DMS153 (cell line): ENCODE data around the gene ZYG11B.
"Not testable (repeated sequence)": the region's sequence is repeated elsewhere in the genome, so short reads cannot be mapped to it uniquely, and the experiment has no call there.

Source experiments
- DNase-seq: peaks from one replicate; lab custom pipeline; 2025; lab: John Stamatoyannopoulos, UW

The ZYG11B gene

GRCh38 chr1:52726265-52727113, at the start of gene ZYG11B:
TSS of gene ZYG11B (plus strand) at chr1:52726453. CDS start at chr1:52726654, 201 bp downstream.
- DNase-seq: peak; percentile 51

- DNase-seq: no peak
Observed at GRCh38 chr1:52677076-52677806, 49.0 kb upstream of the ZYG11B start.

GRCh38 chr1:52679048-52679447, 47.2 kb upstream of the ZYG11B start:
- DNase-seq: no peak

DNA sequence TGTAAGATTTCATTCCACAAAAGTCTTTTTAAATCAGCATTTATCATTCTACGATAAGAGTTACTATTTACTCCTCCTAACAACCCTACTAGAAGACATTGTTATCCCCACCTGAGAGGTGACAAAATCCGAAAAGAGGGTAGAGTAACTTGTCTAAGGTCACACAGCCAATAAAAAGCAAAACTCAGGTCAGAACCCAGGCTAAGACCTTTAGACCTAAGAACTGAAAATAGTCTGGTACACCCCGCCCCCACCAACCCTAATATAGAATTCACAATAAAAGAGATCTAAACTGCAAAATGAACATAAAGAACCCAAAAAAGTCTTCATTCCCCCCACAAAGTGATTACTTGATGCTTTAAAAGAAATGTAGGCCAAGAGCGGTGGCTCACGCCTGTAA, 46.8 kb upstream of the ZYG11B start:
- no peak for DNase-seq

GRCh38 chr1:52680353-52680752, 45.9 kb upstream of the ZYG11B start:
- no peak for DNase-seq

GRCh38 chr1:52681136-52681535, 45.1 kb upstream of the ZYG11B start:
- DNase-seq: no peak

DNA sequence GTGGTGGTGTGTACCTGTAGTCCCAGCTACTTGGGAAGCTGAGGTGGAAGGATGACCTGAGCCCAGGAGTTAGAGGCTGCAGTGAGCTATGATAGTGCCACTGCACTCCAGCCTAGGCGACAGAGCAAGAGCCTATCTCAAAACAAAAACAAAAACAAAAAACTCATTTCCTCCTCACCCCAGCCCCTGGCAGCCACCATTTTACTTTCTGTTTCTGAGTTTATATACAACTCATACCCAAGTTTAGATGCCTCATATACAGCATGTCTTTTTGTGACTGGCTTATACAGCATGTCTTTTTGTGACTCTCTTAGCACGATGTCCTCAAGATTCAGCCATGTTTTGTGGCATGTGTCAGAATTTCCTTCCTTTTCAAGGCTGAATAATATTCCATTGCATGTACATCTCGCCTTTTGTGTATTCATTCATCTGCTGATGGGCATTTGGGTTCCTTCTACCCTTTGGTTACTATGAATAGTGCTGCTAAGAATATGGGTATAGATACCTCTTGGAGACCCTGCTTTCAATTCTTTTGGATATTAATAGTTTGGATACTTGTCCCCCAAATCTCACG, 42.8 kb upstream of the ZYG11B start:
- no peak for DNase-seq

DNA sequence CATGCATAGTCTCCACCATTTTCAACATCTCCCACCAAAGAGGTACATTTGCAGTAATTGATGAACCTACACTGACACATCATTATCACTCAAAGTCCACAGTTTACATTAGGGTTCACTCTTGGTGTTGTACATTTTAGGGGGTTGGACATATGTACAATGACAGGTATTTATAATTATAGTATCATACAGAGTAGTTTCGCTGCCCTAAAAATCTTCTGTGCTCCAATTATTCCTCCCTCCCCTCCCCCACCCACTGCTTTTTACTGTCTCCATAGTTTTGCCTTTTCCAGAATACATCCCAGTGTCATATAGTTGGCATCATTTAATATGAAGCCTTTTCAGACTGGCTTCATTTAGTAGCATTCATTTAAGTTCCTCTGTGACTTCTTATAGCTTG, 41.7 kb upstream of the ZYG11B start:
- DNase-seq: no peak

DNA sequence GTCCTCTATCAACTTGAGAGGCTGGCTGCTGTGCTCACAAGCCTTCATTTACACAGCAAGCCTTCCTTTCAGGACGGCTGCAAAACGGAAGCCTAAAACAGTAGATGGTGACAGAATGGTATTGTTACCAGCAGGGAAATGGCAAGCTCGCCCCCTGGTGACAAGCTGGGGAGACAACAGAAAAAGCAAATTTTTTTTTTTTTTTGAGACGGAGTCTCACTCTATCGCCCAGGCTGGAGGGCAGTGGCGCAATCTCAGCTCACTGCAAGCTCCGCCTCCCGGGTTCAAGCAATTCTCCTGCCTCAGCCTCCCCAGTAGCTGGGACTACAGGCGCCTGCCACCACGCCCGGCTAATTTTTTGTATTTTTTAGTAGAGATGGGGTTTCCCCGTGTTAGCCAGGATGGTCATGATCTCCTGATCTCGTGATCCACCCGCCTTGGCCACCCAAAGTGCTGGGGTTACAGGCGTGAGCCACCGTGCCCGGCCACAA, 39.9 kb upstream of the ZYG11B start:
- DNase-seq: peak; percentile 48

GRCh38 chr1:52686830-52687229, 39.4 kb upstream of the ZYG11B start:
- no peak for DNase-seq

- DNase-seq: no peak
Observed at GRCh38 chr1:52691821-52692220, 34.4 kb upstream of the ZYG11B start.

- no peak for DNase-seq
Observed at GRCh38 chr1:52692697-52693096, 33.6 kb upstream of the ZYG11B start.

DNA sequence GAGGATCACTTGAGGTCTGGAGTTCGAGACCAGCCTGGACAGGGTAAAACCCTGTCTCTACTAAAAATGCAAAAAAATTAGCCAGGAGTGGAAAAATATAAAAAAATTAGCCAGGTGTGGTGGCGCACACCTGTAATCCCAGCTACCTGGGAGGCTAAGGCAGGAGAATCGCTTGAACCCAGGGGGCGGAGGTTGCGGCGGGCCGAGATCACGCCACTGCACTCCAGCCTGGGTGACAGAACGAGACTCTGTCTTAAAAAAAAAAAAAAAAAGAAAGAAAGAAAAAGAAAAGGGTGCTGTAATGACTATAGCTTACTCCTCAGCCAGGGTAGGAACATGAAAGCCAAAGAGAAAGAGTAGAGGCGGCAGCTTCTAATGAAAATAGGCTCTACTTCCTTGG, 32.9 kb upstream of the ZYG11B start:
- DNase-seq: not testable (repeated sequence)

GRCh38 chr1:52693843-52694242, 32.4 kb upstream of the ZYG11B start:
- DNase-seq: no peak

GRCh38 chr1:52695627-52696026, 30.6 kb upstream of the ZYG11B start:
- no peak for DNase-seq

DNA sequence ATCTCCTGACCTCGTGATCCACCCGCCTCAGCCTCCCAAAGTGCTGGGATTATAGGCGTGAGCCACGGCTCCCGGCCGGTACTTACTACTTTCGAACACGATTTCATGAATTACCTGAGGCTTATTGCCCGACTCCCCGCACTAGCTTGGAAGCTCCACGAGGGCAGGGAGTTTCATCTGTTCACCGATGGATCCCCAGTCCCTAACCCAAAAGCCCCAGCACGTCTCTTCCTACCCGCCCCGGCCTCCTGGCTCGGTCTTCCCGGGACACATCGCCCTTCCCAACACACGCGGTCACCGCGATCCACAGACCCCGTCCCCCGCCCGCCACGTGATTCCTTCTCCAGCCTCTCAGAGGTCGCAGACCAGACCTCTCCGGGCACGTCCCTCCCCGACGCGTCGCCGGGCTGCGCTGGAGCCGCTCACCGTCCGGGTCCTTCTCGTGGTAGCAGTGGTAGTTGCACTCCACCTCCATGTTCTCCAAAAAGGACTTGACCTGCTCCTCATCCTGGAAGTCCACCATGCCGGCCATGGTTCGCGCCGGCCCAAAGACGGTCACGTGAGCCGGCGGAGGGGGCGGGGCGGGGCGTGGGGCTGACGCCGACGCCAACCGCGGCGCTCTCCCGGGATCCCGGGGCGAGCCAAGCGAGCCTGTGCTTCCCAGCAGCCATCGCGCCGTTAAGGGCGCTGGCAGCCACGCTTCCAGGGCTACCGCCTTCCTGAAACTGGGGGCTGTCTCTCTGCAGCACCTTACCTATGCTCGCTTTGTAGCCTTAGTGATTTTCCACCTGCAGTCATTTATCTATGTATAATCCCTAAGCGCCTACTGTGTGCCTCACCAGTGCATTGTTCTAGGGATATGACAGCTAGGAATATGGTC, 28.2 kb upstream of the ZYG11B start, which contains the start of gene COA7:
COA7 (minus strand) TSS at position 553 of the 880 bp plus-strand sequence; CDS start at position 532, 21 bp downstream.
- DNase-seq: peak; percentile 79

DNA sequence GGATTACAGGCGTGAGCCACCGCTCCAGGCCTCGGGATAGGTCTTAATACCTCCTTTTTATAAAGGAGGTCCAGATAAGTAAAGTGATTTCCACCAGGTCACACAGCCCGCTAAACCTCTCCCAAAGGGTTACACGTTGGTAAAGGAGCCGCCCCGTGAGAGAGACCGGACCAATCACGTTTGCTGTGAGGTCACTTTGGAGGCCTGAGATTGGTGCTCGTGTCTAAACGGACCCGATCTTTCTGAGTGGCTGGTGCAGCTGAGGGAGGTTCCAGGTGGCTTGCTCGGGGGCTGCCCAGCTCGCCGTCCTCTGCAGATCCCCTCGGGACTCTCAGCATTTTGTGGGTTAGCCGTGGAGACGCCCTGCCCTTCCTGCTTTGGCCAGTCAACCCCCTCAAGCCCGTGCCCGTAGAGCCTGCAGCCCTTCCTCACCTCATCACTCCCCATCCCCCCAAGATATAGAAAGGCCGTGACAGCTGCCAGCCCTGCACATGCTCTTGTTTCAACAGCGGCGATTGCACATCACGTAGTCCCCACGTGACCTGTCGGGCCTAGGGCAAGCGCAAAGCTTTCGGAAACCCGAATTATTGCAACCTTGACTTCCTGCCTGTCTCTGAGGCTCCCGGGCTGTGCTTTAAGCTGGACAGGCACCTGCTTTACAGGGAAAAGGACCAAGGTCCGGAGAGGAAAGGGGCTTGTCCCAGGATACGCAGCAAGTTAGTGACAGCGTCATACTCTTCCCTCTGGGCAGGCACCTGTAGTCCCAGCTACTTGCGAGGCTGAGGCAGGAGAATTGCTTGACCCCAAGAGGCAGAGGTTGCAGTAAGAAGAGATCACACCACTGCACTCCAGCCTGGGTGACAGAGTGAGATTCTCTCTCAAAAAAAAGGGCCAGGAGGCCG, 23.1 kb upstream of the ZYG11B start:
- DNase-seq: peak; percentile 91

GRCh38 chr1:52706136-52706670, 20.1 kb upstream of the ZYG11B start:
- no peak for DNase-seq

GRCh38 chr1:52706941-52707926, 19.0 kb upstream of the ZYG11B start:
- no peak for DNase-seq
